GM19351 (cell line): ENCODE measurements around the gene VAV3.
A peak's percentile ranks its signal among the peaks of the same experiment; 100 is the strongest.

Experiments used
- ATAC-seq: cut with Tn5 transposase; IDR thresholded peaks from one replicate; pipeline ENCODE4 v1.9.1; 2021; ENCODE audit warnings: mild to moderate bottlenecking, moderate library complexity; ENCODE audit not compliant: unreplicated experiment

Gene VAV3

GRCh38 chr1:107936498-107937481 lies 28.2 kb downstream of the VAV3 start:
- ATAC-seq, result peak; percentile 40

- peak; percentile 83 for ATAC-seq
These were observed 29.4 kb downstream of the VAV3 start for GRCh38 chr1:107935396-107936064.

- ATAC-seq, result peak; percentile 24
These were observed 30.4 kb downstream of the VAV3 start for GRCh38 chr1:107934578-107934977.

GRCh38 chr1:107933736-107934135 lies 31.2 kb downstream of the VAV3 start:
- ATAC-seq, result peak; percentile 17

- no peak for ATAC-seq
These were observed 34.7 kb downstream of the VAV3 start for GRCh38 chr1:107930292-107930691.

GRCh38 chr1:107927820-107928219 lies 37.2 kb downstream of the VAV3 start:
- ATAC-seq, result no peak

- ATAC-seq, result no peak
These were observed 38.4 kb downstream of the VAV3 start for GRCh38 chr1:107926436-107927080.

GRCh38 chr1:107925565-107925964 lies 39.4 kb downstream of the VAV3 start:
- ATAC-seq, result no peak

- no peak for ATAC-seq
These were observed 44.0 kb downstream of the VAV3 start for GRCh38 chr1:107920999-107921398.

- no peak for ATAC-seq
These were observed 44.4 kb downstream of the VAV3 start for GRCh38 chr1:107920561-107920960.

- no peak for ATAC-seq
These were observed 45.0 kb downstream of the VAV3 start for GRCh38 chr1:107919953-107920352.

- no peak for ATAC-seq
These were observed 50.7 kb downstream of the VAV3 start for GRCh38 chr1:107914119-107914765.

GRCh38 chr1:107912656-107913055 lies 52.3 kb downstream of the VAV3 start:
- ATAC-seq, result no peak

GRCh38 chr1:107900090-107900945 lies 64.7 kb downstream of the VAV3 start:
- ATAC-seq, result peak; percentile 73

GRCh38 chr1:107899655-107900054 lies 65.3 kb downstream of the VAV3 start:
- no peak for ATAC-seq

- ATAC-seq, result no peak
These were observed 67.3 kb downstream of the VAV3 start for GRCh38 chr1:107897438-107898345.

- no peak for ATAC-seq
These were observed 68.0 kb downstream of the VAV3 start for GRCh38 chr1:107896936-107897335.

- no peak for ATAC-seq
These were observed 68.6 kb downstream of the VAV3 start for GRCh38 chr1:107896401-107896800.
